ENCODE data around the gene TCERG1L.
A peak's percentile ranks its signal among the peaks of the same experiment; 100 is the strongest.
"Not testable (repeated sequence)": the region's sequence is repeated elsewhere in the genome, so short reads cannot be mapped to it uniquely, and the experiment has no call there.

Gene TCERG1L

GRCh38 chr10:131137223-131137622, 174.3 kb downstream of the TCERG1L start:
- DNase-seq = no peak

DNA sequence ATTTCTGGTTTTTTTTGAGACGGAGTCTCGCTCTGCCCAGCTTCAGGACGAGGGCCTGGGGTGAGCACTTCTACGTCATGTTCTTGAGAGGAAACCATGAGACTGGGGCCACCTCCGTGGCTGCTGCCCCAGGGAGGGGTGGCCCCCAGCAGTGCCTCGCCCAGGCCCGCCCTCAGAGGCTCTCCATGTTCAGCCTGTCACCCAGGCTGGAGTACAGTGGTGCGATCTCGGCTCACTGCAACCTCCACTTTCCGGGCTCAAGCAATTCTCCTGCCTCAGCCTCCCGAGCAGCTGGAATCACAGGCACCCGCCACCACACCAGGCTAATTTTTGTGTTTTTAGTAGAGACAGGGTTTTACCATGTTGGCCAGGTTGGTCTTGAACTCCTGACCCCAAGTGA, 175.2 kb downstream of the TCERG1L start:
- not testable (repeated sequence) for DNase-seq

- no peak for DNase-seq
These were observed 175.8 kb downstream of the TCERG1L start for GRCh38 chr10:131135716-131136115.

DNA sequence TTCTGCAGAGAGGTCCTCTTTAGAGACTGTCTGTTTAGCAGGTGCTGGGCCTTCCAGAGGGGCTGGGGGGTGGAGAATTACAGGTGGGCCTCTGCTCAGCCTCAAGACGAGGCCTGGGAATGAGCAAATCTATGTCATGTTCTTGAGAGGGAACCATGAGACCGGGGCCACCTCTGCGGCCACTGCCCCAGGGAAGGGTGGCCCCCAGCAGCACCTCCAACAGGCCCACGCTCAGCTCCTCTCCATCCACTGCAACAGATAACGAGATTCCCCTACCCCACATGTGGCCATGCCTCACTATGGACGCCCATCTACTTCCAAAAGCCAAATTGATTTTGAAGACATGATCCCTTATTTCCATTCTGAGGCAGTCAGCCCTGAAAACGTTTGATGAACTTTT, 176.9 kb downstream of the TCERG1L start:
- DNase-seq = no peak

GRCh38 chr10:131134001-131134576, 177.4 kb downstream of the TCERG1L start:
- no peak for DNase-seq

GRCh38 chr10:131132681-131133080, 178.8 kb downstream of the TCERG1L start:
- no peak for DNase-seq

GRCh38 chr10:131131726-131132591, 179.6 kb downstream of the TCERG1L start:
- DNase-seq = peak; percentile 0

DNA sequence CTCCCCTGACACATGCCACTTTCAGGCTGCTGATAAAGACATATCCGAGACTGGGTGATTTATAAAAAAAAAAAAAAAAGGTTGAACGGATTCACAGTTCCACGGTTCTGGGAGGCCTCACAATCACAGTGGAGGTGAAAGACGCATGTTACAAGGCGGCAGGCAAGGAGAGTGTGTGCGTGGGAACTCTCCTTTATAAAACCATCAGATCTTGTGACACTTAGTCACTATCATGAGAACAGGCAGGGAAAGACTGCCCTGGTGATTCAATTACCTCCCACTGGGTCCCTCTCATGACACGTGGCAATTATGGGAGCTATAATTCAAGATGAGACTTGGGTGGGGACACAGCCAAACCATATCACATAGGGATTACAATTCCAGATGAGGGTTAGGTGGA, 181.5 kb downstream of the TCERG1L start:
- DNase-seq = no peak

DNA sequence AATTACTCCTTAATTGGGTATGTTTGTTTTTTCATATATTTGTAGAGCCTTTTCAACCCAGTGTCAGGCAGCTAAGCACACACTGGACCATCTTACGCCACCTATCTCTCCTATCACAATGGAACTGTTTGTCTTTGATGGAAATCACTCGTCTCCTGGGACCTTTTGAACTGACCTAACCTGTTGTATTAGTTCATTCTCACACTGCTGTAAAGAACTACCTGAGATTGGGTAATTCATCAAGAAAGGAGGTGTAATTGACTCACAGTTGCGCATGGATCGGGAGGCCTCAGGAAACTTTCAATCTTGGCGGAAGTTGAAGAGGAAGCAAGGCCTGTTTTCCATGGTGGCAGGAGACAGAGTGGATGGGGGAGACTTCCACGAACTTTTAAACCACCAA, 182.0 kb downstream of the TCERG1L start:
- no peak for DNase-seq

- DNase-seq = no peak
These were observed 182.8 kb downstream of the TCERG1L start for GRCh38 chr10:131128731-131129130.

- DNase-seq = no peak
These were observed 183.9 kb downstream of the TCERG1L start for GRCh38 chr10:131127610-131128009.

- no peak for DNase-seq
These were observed 184.4 kb downstream of the TCERG1L start for GRCh38 chr10:131127138-131127589.

DNA sequence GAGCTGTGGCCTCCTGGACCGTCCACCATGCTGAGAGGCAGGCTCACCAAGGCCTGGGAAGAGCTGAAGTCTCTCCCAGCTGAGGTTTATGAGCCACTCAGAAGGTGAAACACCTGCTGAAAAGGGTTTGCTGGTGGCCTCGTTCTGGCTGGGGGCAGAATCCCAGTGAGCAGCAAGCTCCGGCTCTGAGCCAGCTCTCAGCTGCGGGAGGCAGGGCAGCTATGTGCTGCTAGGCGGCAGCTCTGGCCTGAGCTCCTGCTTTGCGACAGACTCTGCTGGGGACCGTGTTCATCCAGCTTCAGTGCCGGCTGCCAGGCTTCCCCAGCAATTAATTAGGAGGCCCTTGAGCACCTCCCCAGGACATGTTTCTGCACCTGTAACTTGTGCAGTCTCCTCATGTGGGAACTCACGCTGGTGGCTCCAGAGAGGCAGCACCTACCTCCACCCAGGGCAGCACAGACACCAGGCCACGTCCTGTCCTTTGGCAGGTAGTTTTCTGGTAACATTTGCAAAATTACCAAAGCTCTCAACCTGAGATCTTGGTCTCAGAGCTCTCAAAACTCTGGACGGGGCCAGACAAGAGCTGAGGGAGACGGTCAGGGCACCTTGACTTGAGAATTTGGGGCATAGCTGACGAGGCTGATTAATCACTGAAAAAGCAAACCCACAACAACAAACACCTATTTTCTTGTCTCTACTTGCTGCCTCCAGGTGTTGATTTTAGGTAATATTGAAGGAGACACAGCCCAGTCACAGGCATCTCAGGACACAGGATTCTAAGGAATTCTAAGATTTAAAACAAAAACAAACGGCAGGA, 185.0 kb downstream of the TCERG1L start:
- DNase-seq = no peak

DNA sequence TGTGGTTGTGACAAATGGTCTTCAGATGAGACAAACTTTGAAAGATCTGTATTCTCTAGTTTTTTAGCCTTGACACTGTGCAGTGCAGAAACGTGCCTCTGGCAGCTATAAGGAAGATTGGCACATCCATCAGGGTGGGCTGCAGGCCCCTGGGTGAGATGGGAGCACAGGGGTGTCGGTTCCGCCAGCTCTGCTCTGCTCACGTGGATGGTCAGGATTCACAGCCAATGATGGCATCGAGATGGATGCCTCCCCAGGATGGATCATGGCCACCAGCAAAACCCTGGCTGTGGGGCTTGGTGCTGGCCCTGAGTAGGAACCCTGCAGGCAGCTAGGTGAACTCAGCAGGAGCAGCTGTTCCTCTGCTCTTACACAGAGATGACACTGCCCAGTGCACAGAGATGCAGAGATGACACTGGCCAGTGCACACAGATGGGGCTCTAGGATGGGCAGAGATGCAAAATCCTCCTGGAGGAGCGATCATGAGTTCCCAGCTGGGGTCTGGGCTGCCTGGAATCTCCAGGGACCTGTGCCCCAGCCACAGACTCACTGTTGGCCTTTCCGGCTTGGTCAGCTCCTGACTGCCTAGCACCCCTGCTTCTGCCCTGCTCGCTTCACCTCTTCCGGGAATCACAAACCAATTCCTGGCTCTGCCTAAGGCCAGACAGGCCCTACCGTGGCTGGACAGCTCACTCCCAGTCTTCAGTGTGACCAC, 185.9 kb downstream of the TCERG1L start:
- DNase-seq = no peak

GRCh38 chr10:131124945-131125344, 186.6 kb downstream of the TCERG1L start:
- DNase-seq = no peak

GRCh38 chr10:131123496-131123895, 188.0 kb downstream of the TCERG1L start:
- no peak for DNase-seq

DNA sequence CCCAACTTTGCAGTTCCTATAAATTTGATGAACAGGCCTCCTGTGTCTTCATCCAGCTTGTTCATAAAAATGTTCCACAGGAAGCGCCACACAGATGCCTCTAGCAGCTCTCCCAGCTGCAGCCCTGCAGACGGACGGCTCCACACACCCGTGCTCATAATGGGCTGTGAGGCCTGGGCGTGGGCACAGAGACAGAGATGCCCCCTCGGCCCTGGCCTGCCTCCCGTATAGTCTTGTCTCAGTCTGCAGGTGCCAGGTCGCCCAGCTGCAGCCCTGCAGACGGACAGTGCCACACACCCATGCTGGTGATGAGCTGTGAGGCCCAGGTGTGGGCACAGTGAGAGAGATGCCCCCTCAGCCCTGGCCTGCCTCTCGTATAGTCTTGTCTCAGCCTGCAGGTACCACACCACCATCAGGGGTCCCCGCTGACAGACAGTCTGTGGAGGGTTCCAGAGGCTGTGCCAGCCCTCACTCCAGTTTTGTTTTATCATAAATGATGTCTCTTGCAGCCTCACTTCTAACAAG, 189.9 kb downstream of the TCERG1L start:
- no peak for DNase-seq

DNA sequence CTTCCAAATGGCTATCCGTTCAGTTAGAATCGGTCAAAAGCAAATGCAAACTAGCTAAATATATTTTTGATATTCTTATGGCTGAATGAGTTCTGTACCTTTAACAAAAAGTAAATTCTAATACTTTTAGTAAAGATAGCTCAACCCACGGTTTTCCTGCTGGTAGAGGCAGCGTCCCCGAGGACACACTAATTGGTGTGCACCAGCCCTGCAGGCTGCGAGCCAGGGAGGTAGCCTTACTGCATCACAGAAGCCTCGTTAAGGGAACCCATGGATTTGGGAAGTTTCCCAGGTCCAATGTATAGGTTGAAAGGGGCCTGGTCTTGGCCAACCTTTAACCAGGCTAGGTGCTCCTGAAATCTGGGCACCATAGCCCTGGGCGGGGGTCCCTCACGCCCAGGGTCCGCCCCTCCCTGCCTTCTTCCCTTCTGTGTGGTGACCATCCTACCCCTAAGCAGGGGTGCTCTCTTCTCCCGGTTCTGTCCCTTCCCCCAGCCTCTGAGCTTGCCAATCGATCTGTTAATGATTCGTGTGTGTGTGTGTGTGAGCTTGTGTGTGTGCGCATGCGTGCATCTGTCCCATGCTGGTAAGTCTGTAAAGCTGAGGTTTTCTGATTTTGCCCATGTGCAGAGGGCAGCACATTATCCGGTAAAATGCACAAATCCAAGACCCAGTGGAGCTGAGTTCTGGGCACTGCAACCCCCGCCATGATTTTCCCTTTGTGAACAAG, 191.7 kb downstream of the TCERG1L start:
- DNase-seq = no peak

DNA sequence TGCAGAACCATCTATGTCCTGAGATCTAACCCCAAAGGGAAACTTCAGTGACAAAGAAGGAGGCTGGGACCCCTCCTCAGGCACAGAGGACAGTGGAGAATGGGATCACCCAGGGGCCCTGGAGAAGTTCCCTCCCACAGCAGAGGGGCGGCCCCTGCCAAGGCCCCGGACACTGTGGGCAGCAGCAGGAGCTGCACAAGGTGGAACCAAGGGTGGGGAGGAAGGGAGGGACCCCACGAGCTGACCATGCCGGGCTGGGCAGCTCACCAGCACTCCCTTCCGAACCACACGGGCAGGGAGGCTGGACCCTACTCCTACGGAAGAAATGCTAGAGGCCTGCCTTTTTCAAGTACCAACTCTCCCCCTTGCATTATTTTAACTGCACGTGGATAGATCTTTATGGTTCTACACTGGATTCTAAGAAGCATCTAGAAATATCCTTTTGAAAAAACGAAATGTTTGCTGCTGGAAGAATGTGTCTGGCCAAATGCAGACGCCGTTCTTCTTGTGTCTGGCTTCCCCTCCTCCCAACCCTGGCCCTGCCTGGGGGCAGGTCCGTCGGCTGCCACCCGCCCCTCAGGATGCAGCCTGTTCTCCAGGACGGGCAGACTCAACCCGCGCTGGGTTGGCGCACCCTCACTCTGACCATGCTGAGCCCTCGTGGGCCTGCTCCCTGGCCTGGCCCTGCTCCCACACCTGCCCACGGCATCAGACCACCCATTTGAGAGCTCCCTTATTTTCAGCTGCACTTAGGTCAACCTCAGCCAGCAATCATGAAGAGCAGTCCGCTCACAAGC, 193.9 kb downstream of the TCERG1L start:
- no peak for DNase-seq

GRCh38 chr10:131116991-131117375, 194.5 kb downstream of the TCERG1L start:
- no peak for DNase-seq

All from fibroblast of skin of right biceps (primary cell).